Subcutaneous adipose tissue (tissue), 4 donors: Measurements from ENCODE around the gene PLOD3. TPM values are rescaled to one million over a fixed set of nuclear protein-coding genes. Genes with fewer than 3 reads are reported as not detected.

Source experiments
- CTCF ChIP-seq: fragments of 450-650 bp; IDR thresholded peaks from one replicate; pipeline ENCODE4 v1.5.1; 2016; ENCODE audit warnings: low read depth, mild to moderate bottlenecking, control low read depth, antibody characterized with exemption, moderate library complexity
- total RNA-seq, 4 donors: library from RNA; depleted of rRNA; stranded (reverse); fragments of >200 nt; gene quantifications; one replicate each; pipeline ENCODE4 v1.1.0, GENCODE V29; 2016

Gene PLOD3
- total RNA-seq, 4 donors from 2014 or later: 35.7 to 45.0 (median 42.6) TPM

GRCh38 chr7:101225650-101226049 is 8.3 kb upstream of the PLOD3 start:
- no peak for TF ChIP-seq CTCF

- no peak for TF ChIP-seq CTCF
These were observed 6.1 kb upstream of the PLOD3 start for GRCh38 chr7:101223528-101223927.

GRCh38 chr7:101222275-101222830 is 5.0 kb upstream of the PLOD3 start:
- no peak for TF ChIP-seq CTCF

GRCh38 chr7:101220295-101220694 is 2.9 kb upstream of the PLOD3 start:
- TF ChIP-seq CTCF: no peak

- no peak for TF ChIP-seq CTCF
These were observed 1.1 kb upstream of the PLOD3 start for GRCh38 chr7:101218236-101219125.

- TF ChIP-seq CTCF: no peak
These were observed 457 bp downstream of the PLOD3 start for GRCh38 chr7:101216860-101217387.
